Liver (tissue), 3 donors: ENCODE results near the gene DNAJC6.

Experiments used
- CTCF ChIP-seq: fragments of 150-350 bp; IDR thresholded peaks from 2 replicates; pipeline ENCODE4 v1.5.1; 2017; ENCODE audit warnings: improper control_type of control experiment, low read depth, low read length; ENCODE audit not compliant: missing input control
- EGR1 ChIP-seq, 2 donors: IDR thresholded peaks; 2 replicates each; pipeline ENCODE4 v1.6.1; 2016 to 2018; ENCODE audit warnings: antibody characterized with exemption in 2 of 2, low read depth in 2 of 2
- GABPA ChIP-seq, 2 donors: IDR thresholded peaks in 1 of 2; conservative IDR thresholded peaks in 1 of 2; 2 replicates each; pipeline ENCODE4 v1.6.1; 2016; ENCODE audit warnings: antibody characterized with exemption in 2 of 2, mild to moderate bottlenecking in 1 of 2, moderate library complexity in 1 of 2
- JUND ChIP-seq, 2 donors: IDR thresholded peaks; 2 replicates each; pipeline ENCODE4 v1.6.1; 2016; ENCODE audit warnings: antibody characterized with exemption in 2 of 2
- MAX ChIP-seq: IDR thresholded peaks from 2 replicates; pipeline ENCODE4 v1.6.1; 2016; ENCODE audit warnings: antibody characterized with exemption
- RAD21 ChIP-seq, 2 donors: IDR thresholded peaks; 2 replicates each; pipeline ENCODE4 v1.6.1; 2016; ENCODE audit warnings: antibody characterized with exemption in 2 of 2, mild to moderate bottlenecking in 2 of 2
- REST ChIP-seq: IDR thresholded peaks from 2 replicates; pipeline ENCODE4 v1.6.1; 2016; ENCODE audit warnings: antibody characterized with exemption, mild to moderate bottlenecking
- TAF1 ChIP-seq: conservative IDR thresholded peaks from 2 replicates; pipeline ENCODE4 v1.6.1; 2016; ENCODE audit warnings: antibody characterized with exemption, mild to moderate bottlenecking
- TF ChIP-seq, protein P1 (sequence below): IDR thresholded peaks from 2 replicates; pipeline ENCODE4 v1.6.1; 2016; ENCODE audit warnings: antibody characterized with exemption
- donor health status: healthy.
- donor health status: healthy.

- no peak for TF ChIP-seq CTCF
- no peak for TF ChIP-seq RAD21 (IDR thresholded peaks at IDR 0.05)
- no peak for TF ChIP-seq JUND (IDR thresholded peaks at IDR 0.05)
- TF ChIP-seq TAF1, result no peak
- TF ChIP-seq REST, result no peak
- no peak for TF ChIP-seq MAX
- TF ChIP-seq, protein P1, sequence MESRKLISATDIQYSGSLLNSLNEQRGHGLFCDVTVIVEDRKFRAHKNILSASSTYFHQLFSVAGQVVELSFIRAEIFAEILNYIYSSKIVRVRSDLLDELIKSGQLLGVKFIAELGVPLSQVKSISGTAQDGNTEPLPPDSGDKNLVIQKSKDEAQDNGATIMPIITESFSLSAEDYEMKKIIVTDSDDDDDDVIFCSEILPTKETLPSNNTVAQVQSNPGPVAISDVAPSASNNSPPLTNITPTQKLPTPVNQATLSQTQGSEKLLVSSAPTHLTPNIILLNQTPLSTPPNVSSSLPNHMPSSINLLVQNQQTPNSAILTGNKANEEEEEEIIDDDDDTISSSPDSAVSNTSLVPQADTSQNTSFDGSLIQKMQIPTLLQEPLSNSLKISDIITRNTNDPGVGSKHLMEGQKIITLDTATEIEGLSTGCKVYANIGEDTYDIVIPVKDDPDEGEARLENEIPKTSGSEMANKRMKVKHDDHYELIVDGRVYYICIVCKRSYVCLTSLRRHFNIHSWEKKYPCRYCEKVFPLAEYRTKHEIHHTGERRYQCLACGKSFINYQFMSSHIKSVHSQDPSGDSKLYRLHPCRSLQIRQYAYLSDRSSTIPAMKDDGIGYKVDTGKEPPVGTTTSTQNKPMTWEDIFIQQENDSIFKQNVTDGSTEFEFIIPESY, result no peak
- no peak for TF ChIP-seq GABPA (IDR thresholded peaks at IDR 0.05 in 1 of 2, conservative IDR thresholded peaks at IDR 0.05 in 1 of 2)
- no peak for TF ChIP-seq EGR1 (IDR thresholded peaks at IDR 0.05; ENCODE audit: low read depth in 2 of 2)
Observed at GRCh38 chr1:65289449-65289848, 19.9 kb upstream of the DNAJC6 start.
